ENCODE data around the gene IFIT1. TPM values are rescaled to one million over a fixed set of nuclear protein-coding genes. Genes with fewer than 3 reads are reported as not detected.

IFIT1 gene, protein sequence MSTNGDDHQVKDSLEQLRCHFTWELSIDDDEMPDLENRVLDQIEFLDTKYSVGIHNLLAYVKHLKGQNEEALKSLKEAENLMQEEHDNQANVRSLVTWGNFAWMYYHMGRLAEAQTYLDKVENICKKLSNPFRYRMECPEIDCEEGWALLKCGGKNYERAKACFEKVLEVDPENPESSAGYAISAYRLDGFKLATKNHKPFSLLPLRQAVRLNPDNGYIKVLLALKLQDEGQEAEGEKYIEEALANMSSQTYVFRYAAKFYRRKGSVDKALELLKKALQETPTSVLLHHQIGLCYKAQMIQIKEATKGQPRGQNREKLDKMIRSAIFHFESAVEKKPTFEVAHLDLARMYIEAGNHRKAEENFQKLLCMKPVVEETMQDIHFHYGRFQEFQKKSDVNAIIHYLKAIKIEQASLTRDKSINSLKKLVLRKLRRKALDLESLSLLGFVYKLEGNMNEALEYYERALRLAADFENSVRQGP
- total RNA-seq (2021) (2.4 and 3.2 TPM in 2 replicates), Bru-seq, nascent RNA (percentile 34 among the genes with signal in this experiment), BruChase-seq, experiment 1, labeled RNA remaining after a 2-hour chase (percentile 38 among the genes with signal in this experiment), BruChase-seq, experiment 2, labeled RNA remaining after a 6-hour chase (percentile 32 among the genes with signal in this experiment)
- long read RNA-seq, transcript IFIT1-201 (2 exons, 1,880 nt): major isoform, 10 of 11 reads
- long read RNA-seq, partial matches to known transcripts: 0 of 11 reads
- long read RNA-seq, other reads (novel, unspliced or antisense): 1 of 11 reads

DNA sequence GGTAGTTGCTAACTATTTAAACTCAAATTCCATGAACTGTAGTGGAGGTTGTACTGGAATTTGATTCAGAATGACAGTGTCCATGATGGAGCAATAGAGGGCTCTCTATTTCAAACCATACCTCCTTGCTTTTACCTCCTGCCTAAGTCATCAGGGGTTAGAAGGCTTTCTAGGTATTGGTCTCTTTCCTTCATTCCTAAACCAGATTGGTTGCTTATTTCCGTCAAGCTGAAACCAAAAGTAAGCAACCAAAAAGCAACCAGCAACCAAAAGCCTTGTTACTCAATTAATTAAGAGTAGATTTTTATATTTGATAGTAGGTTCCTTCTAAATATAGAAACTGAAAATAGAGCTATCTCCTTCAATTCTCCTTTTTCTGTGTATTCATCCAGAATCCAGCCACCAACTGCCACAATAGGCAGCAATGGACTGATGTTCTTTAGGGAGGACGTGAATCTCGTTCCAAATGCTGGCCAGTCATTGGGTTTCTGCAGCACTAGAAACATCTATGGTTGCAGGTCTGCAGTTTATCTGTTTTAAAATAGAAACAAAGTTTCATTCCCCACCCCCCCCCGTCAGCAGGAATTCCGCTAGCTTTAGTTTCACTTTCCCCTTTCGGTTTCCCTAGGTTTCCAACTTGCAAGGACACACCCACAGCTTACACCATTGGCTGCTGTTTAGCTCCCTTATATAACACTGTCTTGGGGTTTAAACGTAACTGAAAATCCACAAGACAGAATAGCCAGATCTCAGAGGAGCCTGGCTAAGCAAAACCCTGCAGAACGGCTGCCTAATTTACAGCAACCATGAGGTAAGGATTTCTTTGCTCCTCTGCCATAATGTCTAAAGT, at the start of gene IFIT1:
Gene IFIT1 (plus strand): TSS at position 717 of the 850 bp plus-strand sequence. CDS start 90 bp downstream, at position 807.
- H3K4me1 ChIP-seq (ENCODE audit: insufficient read depth, low read length, poor library complexity, severe bottlenecking): no peaks in the 10 kb centered on the region
- ChIA-PET CTCF (interaction anchor here (0.7 kb wide), 1 partner anchor 113 kb away, joined by 7 read pairs; no protein-coding TSS in a partner anchor), POLR2A (ENCODE audit: low non-redundant PET) (interaction anchor here (0.6 kb wide), 2 partner anchors 15 to 154 kb away, joined by 8 to 18 read pairs; no protein-coding TSS in a partner anchor)
- TF ChIP-seq, protein P1, sequence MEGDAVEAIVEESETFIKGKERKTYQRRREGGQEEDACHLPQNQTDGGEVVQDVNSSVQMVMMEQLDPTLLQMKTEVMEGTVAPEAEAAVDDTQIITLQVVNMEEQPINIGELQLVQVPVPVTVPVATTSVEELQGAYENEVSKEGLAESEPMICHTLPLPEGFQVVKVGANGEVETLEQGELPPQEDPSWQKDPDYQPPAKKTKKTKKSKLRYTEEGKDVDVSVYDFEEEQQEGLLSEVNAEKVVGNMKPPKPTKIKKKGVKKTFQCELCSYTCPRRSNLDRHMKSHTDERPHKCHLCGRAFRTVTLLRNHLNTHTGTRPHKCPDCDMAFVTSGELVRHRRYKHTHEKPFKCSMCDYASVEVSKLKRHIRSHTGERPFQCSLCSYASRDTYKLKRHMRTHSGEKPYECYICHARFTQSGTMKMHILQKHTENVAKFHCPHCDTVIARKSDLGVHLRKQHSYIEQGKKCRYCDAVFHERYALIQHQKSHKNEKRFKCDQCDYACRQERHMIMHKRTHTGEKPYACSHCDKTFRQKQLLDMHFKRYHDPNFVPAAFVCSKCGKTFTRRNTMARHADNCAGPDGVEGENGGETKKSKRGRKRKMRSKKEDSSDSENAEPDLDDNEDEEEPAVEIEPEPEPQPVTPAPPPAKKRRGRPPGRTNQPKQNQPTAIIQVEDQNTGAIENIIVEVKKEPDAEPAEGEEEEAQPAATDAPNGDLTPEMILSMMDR (conservative IDR thresholded peaks at IDR 0.05; ENCODE audit: low read depth, low read length): no peak
- no peak for TF ChIP-seq EZH2 (IDR thresholded peaks at IDR 0.05; ENCODE audit: borderline replicate concordance, low read depth, low read length, poor library complexity, severe bottlenecking)
- BruUV-seq (replicated peaks): no TSS peak
- H3K27ac ChIP-seq (ENCODE audit: low read depth, low read length, poor library complexity, severe bottlenecking): peak within 1 kb of the TSS; percentile 31
- intact Hi-C loops (cut with micrococcal nuclease; ENCODE audit: unreplicated experiment): no loop called here
- no peaks in the 10 kb centered on the region for H3K27me3 ChIP-seq (replicated peaks; ENCODE audit: insufficient read depth, low read depth, low read length, poor library complexity)
- no peaks in the 10 kb centered on the region for H3K36me3 ChIP-seq (ENCODE audit: insufficient read depth, low read length, poor library complexity, severe bottlenecking)
- no peaks in the 10 kb centered on the region for H3K9me3 ChIP-seq (ENCODE audit: low read depth, low read length, poor library complexity, severe bottlenecking)
- DNase-seq (ENCODE audit: low spot score): peak; percentile 82
- peak within 1 kb of the TSS; percentile 51 for H3K4me3 ChIP-seq (ENCODE audit: low read depth, low read length, poor library complexity, severe bottlenecking)

DNA sequence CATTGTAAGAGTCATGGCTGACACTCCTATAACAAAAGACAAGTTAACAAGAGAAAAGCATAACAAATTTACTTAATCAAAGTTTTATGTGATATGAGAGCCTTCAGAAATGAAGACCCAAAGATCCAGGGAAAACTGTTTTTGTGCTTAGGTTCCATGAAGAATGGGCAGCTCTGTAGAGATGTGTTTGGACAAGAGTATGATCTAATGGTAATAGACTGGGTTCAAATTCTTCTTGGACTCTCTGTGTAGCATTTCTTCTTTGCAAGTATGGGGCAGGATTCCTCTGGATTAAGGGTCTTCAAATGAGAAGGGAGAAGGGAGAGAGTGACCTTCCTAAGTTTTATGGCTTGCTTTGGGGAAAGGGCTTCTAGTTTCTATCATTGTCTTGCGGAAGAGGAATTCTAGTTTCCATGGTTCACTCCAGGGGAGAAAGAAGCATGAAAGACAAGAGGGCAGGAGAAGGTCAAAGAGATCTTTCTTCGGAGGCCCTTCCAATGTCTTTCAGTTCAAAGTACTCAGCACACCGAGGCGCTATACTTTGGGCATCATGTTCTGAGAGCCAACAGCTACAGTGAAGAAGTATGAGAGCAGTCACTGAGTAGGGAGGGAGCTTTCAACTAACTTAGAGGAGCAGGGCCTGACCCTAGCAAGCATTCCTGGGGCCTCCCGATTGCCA, 49.2 kb upstream of the IFIT1 start:
- H3K4me1 ChIP-seq (ENCODE audit: insufficient read depth, low read length, poor library complexity, severe bottlenecking): peaks cover 35% of the 10 kb centered on the region
- POLR2A ChIA-PET (ENCODE audit: low non-redundant PET): no interaction called here
- BruUV-seq (replicated peaks): no TSS peak
- DNase-seq (ENCODE audit: low spot score): no peak
- H3K27ac ChIP-seq (ENCODE audit: low read depth, low read length, poor library complexity, severe bottlenecking): no peak overlapping the region
- H3K9me3 ChIP-seq (ENCODE audit: low read depth, low read length, poor library complexity, severe bottlenecking): no peaks in the 10 kb centered on the region
- no peak for TF ChIP-seq EZH2 (IDR thresholded peaks at IDR 0.05; ENCODE audit: borderline replicate concordance, low read depth, low read length, poor library complexity, severe bottlenecking)
- TF ChIP-seq, protein P1 (conservative IDR thresholded peaks at IDR 0.05; ENCODE audit: low read depth, low read length): no peak
- H3K4me3 ChIP-seq (ENCODE audit: low read depth, low read length, poor library complexity, severe bottlenecking): no peak overlapping the region
- intact Hi-C loops (cut with micrococcal nuclease; ENCODE audit: unreplicated experiment): no loop called here
- H3K36me3 ChIP-seq (ENCODE audit: insufficient read depth, low read length, poor library complexity, severe bottlenecking): no peaks in the 10 kb centered on the region
- CTCF ChIA-PET: no interaction called here
- no peaks in the 10 kb centered on the region for H3K27me3 ChIP-seq (replicated peaks; ENCODE audit: insufficient read depth, low read depth, low read length, poor library complexity)

DNA sequence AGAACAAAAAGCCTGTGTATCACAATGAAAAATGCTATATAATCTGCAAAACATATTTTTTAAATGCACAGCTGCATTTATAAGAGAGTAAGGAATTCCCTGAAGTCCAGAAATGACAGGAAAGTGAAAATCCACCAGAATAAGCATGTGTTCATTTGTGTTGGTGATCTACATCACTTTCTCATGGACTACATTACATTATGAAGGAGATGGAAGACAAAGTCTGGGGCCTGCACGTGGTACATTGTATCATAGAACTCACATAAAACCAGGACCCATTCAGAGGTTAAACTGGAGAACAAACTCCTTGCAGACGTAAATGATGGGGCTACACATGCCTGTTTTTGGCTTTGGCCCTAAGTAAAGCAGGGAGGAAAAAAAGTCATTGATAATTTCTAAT, 48.3 kb upstream of the IFIT1 start:
- no TSS peak for BruUV-seq (replicated peaks)
- H3K4me3 ChIP-seq (ENCODE audit: low read depth, low read length, poor library complexity, severe bottlenecking): no peak overlapping the region
- no peaks in the 10 kb centered on the region for H3K9me3 ChIP-seq (ENCODE audit: low read depth, low read length, poor library complexity, severe bottlenecking)
- H3K27ac ChIP-seq (ENCODE audit: low read depth, low read length, poor library complexity, severe bottlenecking): no peak overlapping the region
- H3K27me3 ChIP-seq (replicated peaks; ENCODE audit: insufficient read depth, low read depth, low read length, poor library complexity): no peaks in the 10 kb centered on the region
- DNase-seq (ENCODE audit: low spot score): no peak
- TF ChIP-seq, protein P1 (conservative IDR thresholded peaks at IDR 0.05; ENCODE audit: low read depth, low read length): no peak
- no peak for TF ChIP-seq EZH2 (IDR thresholded peaks at IDR 0.05; ENCODE audit: borderline replicate concordance, low read depth, low read length, poor library complexity, severe bottlenecking)
- peaks cover 44% of the 10 kb centered on the region for H3K4me1 ChIP-seq (ENCODE audit: insufficient read depth, low read length, poor library complexity, severe bottlenecking)
- H3K36me3 ChIP-seq (ENCODE audit: insufficient read depth, low read length, poor library complexity, severe bottlenecking): no peaks in the 10 kb centered on the region
- ChIA-PET CTCF (no interaction called here), POLR2A (ENCODE audit: low non-redundant PET) (no interaction called here)
- intact Hi-C loops (cut with micrococcal nuclease; ENCODE audit: unreplicated experiment): no loop called here
